Choroid plexus epithelial cell (primary cell): Measurements from ENCODE around the gene GIT2.

Source experiments
- DNase-seq: peaks from one replicate; pipeline ENCODE4 v3.0.0-alpha.2; 2010; ENCODE audit warnings: low read depth
- H3K4me3 ChIP-seq: 2 replicates; pipeline ENCODE4 v1.5.1; 2011; ENCODE audit warnings: low read depth, mild to moderate bottlenecking, control low read depth, low read length, moderate library complexity
- TF ChIP-seq, protein P1 (sequence below): conservative IDR thresholded peaks from 2 replicates; pipeline ENCODE4 v1.5.1; 2011; ENCODE audit warnings: low read depth, mild to moderate bottlenecking, control low read depth, inconsistent platforms, low read length, moderate library complexity

GIT2 gene

DNA sequence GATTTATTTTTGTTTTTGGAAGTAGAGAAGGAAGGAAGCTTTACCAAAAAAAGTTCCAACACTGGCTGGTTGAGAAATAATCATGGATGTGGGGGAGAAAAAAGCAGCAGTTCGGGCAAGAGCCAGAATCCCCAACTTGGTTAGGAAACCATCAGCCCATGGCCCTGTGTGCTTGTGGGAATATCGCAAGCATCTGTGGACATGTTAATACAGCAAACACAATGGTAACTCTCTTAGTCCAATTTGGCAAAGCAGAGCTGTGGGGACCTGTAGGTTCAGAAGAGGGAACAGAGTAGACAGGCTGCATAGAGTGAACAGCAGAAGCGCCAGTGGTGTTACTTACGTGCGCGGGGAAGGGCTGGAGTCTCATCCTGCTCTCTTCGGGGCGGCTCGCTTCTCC, 49.3 kb downstream of the GIT2 start:
- DNase-seq, result no peak
- TF ChIP-seq, protein P1, sequence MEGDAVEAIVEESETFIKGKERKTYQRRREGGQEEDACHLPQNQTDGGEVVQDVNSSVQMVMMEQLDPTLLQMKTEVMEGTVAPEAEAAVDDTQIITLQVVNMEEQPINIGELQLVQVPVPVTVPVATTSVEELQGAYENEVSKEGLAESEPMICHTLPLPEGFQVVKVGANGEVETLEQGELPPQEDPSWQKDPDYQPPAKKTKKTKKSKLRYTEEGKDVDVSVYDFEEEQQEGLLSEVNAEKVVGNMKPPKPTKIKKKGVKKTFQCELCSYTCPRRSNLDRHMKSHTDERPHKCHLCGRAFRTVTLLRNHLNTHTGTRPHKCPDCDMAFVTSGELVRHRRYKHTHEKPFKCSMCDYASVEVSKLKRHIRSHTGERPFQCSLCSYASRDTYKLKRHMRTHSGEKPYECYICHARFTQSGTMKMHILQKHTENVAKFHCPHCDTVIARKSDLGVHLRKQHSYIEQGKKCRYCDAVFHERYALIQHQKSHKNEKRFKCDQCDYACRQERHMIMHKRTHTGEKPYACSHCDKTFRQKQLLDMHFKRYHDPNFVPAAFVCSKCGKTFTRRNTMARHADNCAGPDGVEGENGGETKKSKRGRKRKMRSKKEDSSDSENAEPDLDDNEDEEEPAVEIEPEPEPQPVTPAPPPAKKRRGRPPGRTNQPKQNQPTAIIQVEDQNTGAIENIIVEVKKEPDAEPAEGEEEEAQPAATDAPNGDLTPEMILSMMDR, result no peak

DNA sequence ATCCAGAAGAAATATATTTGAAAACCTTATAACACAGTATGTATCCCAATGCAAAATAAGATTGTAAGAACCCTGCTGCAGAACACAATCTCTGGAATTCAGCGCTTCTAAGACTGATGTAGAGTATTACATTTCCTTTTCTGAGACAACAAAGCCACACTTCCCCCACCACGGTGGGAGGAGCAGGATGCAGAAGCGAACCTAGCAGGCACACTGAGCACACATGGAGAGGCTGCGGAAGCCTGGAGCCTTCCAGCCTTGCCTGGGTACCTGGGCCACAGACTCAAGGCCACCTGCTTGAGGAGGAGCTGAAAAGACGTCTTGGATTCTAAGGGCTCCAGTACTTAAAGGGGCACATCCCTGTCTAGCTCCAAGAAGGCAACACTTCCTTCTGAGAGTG, 49.7 kb downstream of the GIT2 start:
- no peak overlapping the region for H3K4me3 ChIP-seq
- peak; percentile 82 for DNase-seq
- TF ChIP-seq, protein P1, result no peak

More for the DNA sequence above, 49.3 kb downstream of the GIT2 start:
- H3K4me3 ChIP-seq, result no peak overlapping the region

DNA sequence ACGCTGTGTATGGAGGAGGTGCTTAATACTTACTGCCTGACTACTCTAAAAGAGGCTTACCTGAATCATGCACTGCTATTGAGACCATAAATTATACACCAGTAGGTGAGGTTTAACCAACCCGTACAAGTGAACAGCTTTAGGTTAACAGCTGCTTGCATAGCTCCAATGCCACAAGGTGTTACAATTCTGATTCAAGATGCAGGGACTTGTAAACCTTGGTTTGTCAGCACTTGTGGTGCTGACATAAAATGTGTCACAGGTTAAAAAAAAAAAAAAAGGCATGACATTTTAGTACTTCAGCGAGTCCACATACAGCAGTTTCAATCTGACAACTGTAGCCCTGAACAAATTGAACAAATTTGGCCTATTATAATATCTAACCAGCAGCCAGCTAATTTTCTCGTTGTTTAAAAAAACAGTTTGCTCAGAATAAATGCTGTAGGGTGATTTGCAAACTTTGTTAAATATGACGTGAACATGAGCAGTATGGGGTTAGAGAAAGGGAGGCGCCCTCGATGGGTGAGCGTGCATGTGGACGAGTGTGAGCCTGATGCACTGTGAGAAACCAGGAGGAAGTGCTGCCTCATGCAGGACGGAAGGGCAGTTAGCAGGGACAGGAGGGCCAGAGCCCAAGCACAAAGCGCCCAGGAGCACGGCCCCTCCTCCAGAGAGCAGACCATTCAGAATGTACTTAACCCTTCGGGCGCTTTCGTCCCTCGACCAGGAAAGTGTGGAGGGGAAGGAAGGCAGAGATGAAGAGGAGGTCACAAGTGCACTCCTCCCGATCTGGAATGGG, 51.4 kb downstream of the GIT2 start:
- no peak overlapping the region for H3K4me3 ChIP-seq
- TF ChIP-seq, protein P1, result peak; percentile 40
- peak; percentile 73 for DNase-seq

DNA sequence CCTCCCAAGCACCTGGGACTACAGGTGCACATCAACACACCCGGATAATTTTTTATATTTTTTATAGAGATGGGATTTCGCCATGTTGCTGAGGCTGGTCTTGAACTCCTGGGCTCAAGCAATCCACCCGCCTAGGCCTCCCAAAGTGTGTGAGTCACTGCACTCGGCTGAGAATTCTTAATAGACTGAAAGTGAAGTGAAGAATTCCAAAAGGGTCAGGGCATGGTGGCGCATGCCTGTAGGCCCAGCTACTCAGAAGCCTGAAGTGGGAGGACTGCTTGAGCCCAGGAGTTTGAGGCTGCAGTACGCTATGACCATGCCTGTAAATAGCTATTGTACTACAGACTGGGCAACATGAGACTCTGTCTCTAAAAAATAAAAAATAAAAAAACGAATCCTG, 52.4 kb downstream of the GIT2 start:
- H3K4me3 ChIP-seq, result no peak overlapping the region
- TF ChIP-seq, protein P1, result no peak
- DNase-seq, result peak; percentile 54

DNA sequence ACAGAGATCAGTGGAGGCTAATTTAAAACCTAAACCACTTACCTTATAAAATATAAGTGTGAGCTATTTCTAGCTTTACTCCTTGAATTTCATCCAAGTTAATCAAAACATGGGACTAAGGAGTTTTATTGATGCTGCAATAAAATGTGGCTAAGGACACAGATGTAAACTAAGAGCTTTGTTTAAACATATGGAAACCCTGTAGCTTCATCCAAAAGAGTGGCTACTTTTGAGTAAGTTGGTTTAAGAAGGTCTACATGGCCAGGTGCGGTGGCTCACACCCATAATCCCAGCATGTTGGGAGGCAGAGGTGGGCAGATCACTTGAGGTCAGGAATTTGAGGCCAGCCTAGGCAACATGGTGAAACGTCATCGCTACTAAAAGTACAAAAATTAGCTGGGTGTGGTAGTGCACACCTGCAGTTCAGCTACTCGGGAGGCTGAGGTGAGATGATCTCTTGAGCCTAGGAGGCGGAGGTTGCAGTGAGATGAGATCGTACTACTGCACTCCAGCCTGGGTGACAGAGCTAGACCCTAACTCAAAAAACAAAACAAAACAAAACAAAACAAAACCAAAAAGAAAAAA, 55.7 kb downstream of the GIT2 start:
- no peak overlapping the region for H3K4me3 ChIP-seq
- TF ChIP-seq, protein P1, result no peak
- no peak for DNase-seq

DNA sequence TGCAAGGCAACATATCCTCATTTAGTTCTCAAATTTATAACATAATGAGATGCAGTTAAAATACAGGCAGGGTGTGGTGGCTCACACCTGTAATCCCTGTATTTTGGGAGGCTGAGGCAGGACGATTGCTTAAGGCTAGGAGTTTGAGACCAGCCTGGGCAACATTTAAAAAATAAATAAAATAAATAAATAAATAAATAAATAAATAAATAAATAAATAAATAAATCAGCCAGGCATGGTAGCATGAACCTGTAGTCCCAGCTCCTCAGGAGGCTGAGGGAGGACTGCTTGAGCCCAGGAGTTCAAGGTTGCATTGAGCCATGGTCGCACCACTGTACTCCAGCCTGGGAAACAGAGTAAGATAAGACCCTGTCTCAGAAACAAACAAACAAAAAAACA, 56.7 kb downstream of the GIT2 start:
- TF ChIP-seq, protein P1, result no peak
- DNase-seq, result no peak
- no peak overlapping the region for H3K4me3 ChIP-seq

DNA sequence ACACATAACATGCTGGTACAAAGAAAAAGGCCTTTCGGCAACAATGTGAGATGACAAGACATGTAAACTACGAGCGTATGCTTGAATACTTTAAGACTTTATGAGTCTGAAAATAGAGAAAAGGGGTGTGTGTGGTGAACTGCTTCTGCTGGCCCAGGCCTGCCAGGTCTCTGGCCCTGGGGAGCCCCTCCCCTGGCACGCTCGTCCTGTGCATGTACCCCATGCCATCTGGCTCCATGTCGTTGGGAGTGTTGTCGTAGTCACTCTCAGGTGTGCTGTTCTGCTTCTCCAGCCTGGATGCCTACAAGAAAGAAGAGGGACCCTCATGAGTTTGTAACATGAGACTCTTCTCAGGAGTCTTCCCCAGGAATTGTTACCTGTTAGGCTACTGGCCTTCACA, 57.2 kb downstream of the GIT2 start:
- TF ChIP-seq, protein P1, result no peak
- no peak overlapping the region for H3K4me3 ChIP-seq
- no peak for DNase-seq
